ENCODE measurements around the gene CYTH1.

The CYTH1 gene

GRCh38 chr17:78641666-78642065, 140.4 kb downstream of the CYTH1 start:
- DNase-seq, result no peak

- DNase-seq, result no peak
These were observed 140.8 kb downstream of the CYTH1 start for GRCh38 chr17:78641243-78641642.

GRCh38 chr17:78640700-78641099, 141.4 kb downstream of the CYTH1 start:
- DNase-seq, result no peak

- no peak for DNase-seq
These were observed 144.2 kb downstream of the CYTH1 start for GRCh38 chr17:78637643-78638420.

- DNase-seq, result no peak
These were observed 144.9 kb downstream of the CYTH1 start for GRCh38 chr17:78637146-78637545.

- no peak for DNase-seq
These were observed 147.9 kb downstream of the CYTH1 start for GRCh38 chr17:78634154-78634553.

- no peak for DNase-seq
These were observed 152.6 kb downstream of the CYTH1 start for GRCh38 chr17:78629436-78629995.

GRCh38 chr17:78628547-78629435, 153.3 kb downstream of the CYTH1 start:
- DNase-seq, result no peak

- no peak for DNase-seq
These were observed 157.5 kb downstream of the CYTH1 start for GRCh38 chr17:78624324-78625151.
